CD14-positive monocyte (primary cell): Measurements from ENCODE around the gene ILDR1. TPM values are rescaled to one million over a fixed set of nuclear protein-coding genes. Genes with fewer than 3 reads are reported as not detected.

ENCODE experiments used
- DNase-seq, 3 donors: peaks; one replicate each; pipeline ENCODE4 v3.0.0-alpha.2; 2011 to 2022
- H2AFZ ChIP-seq: 2 replicates; pipeline ENCODE4 v1.6.0; 2012; ENCODE audit warnings: mild to moderate bottlenecking, low read depth, low read length, inconsistent platforms; ENCODE audit not compliant: insufficient read depth, poor library complexity, severe bottlenecking
- H3K27ac ChIP-seq, 2 donors: 1 replicate in 1 of 2; 2 replicates in 1 of 2; pipeline ENCODE4 v1.5.1; 2012 to 2013; ENCODE audit warnings: low read length in 2 of 2, control low read depth in 1 of 2, inconsistent platforms in 1 of 2, low read depth in 1 of 2, mild to moderate bottlenecking in 1 of 2
- H3K27me3 ChIP-seq, 2 donors: one replicate each; pipeline versions ENCODE4 v1.6.0 to v1.6.1; 2011 to 2013; ENCODE audit warnings: low read length in 2 of 2; ENCODE audit not compliant: control insufficient read depth in 2 of 2, insufficient read depth in 2 of 2
- H3K36me3 ChIP-seq, 2 donors: replicated peaks in 1 of 2; 1 replicate in 1 of 2; 2 replicates in 1 of 2; pipeline versions ENCODE4 v1.5.1 to v1.6.1; 2012 to 2013; ENCODE audit warnings: low read length in 2 of 2, control low read depth in 1 of 2, inconsistent platforms in 1 of 2, mild to moderate bottlenecking in 1 of 2; ENCODE audit not compliant: insufficient read depth in 2 of 2, control insufficient read depth in 1 of 2
- H3K4me1 ChIP-seq, 2 donors: 1 replicate in 1 of 2; 2 replicates in 1 of 2; pipeline versions ENCODE4 v1.5.1 to v1.6.1; 2012 to 2013; ENCODE audit warnings: low read length in 2 of 2, control low read depth in 1 of 2, inconsistent platforms in 1 of 2, mild to moderate bottlenecking in 1 of 2, moderate library complexity in 1 of 2; ENCODE audit not compliant: insufficient read depth in 2 of 2, control insufficient read depth in 1 of 2
- H3K4me2 ChIP-seq: replicated peaks from 2 replicates; pipeline ENCODE3; 2012; ENCODE audit warnings: low read length, moderate library complexity, mild to moderate bottlenecking; ENCODE audit not compliant: poor library complexity, severe bottlenecking; ENCODE audit errors: extremely low read depth
- H3K4me3 ChIP-seq, 3 experiments: fragments of 200-600 bp in 1 of 3; sonication (generic) in 1 of 3; replicated peaks in 1 of 3; 1 replicate in 2 of 3; 2 replicates in 1 of 3; pipeline ENCODE4 v1.5.1; 2011 to 2013; ENCODE audit warnings: low read length in 3 of 3, mild to moderate bottlenecking in 3 of 3, control low read depth in 2 of 3, low read depth in 2 of 3, inconsistent platforms in 1 of 3, moderate library complexity in 1 of 3
- H3K79me2 ChIP-seq: 2 replicates; pipeline ENCODE4 v1.6.0; 2012; ENCODE audit warnings: mild to moderate bottlenecking, control low read depth, inconsistent platforms, low read length, moderate library complexity; ENCODE audit not compliant: insufficient read depth
- H3K9ac ChIP-seq: 2 replicates; pipeline ENCODE4 v1.6.0; 2017; ENCODE audit warnings: low read length, mild to moderate bottlenecking; ENCODE audit not compliant: insufficient read depth, poor library complexity, severe bottlenecking
- H3K9me3 ChIP-seq, 2 donors: replicated peaks in 1 of 2; 1 replicate in 1 of 2; 2 replicates in 1 of 2; pipeline versions ENCODE4 v1.5.1 to v1.6.1; 2012 to 2013; ENCODE audit warnings: low read length in 2 of 2, control low read depth in 1 of 2; ENCODE audit not compliant: control insufficient read depth in 1 of 2, insufficient read depth in 1 of 2
- H4K20me1 ChIP-seq: 2 replicates; pipeline ENCODE4 v1.6.0; 2012; ENCODE audit warnings: mild to moderate bottlenecking, low read length, control low read depth, moderate library complexity; ENCODE audit not compliant: insufficient read depth
- H3K27ac Mint-ChIP-seq, 7 donors: one replicate each; pipeline ENCODE4 v1.8.0; 2020; ENCODE audit warnings: mild to moderate bottlenecking in 7 of 7, mixed read lengths in 7 of 7, moderate library complexity in 6 of 7, inconsistent platforms in 2 of 7
- H3K27me3 Mint-ChIP-seq, 3 donors: one replicate each; pipeline ENCODE4 v1.8.0; 2021 to 2022; ENCODE audit warnings: low read depth in 3 of 3, mild to moderate bottlenecking in 3 of 3, mixed read lengths in 3 of 3, moderate library complexity in 3 of 3, inconsistent platforms in 1 of 3
- H3K36me3 Mint-ChIP-seq, 2 donors: one replicate each; pipeline ENCODE4 v1.8.0; 2020; ENCODE audit warnings: mixed read lengths in 2 of 2, inconsistent platforms in 1 of 2, mild to moderate bottlenecking in 1 of 2
- H3K4me1 Mint-ChIP-seq: one replicate; pipeline ENCODE4 v1.8.0; 2020; ENCODE audit warnings: mild to moderate bottlenecking, mixed read lengths
- H3K4me3 Mint-ChIP-seq, 2 donors: one replicate each; pipeline ENCODE4 v1.8.0; 2020; ENCODE audit warnings: mild to moderate bottlenecking in 2 of 2, mixed read lengths in 2 of 2, moderate library complexity in 1 of 2
- H3K9me3 Mint-ChIP-seq, 7 donors: one replicate each; pipeline ENCODE4 v1.8.0; 2020 to 2022; ENCODE audit warnings: mixed read lengths in 7 of 7, mild to moderate bottlenecking in 6 of 7, moderate library complexity in 6 of 7, inconsistent platforms in 2 of 7
- CTCF ChIP-seq: fragments of 200-600 bp; IDR thresholded peaks from one replicate; pipeline ENCODE4 v1.8.0; 2022; ENCODE audit warnings: antibody characterized with exemption, mild to moderate bottlenecking
- WGBS: methylation state at CpG from one replicate; pipeline ENCODE4 v1.1.5; 2013; ENCODE audit warnings: missing lambda C conversion rate; ENCODE audit not compliant: insufficient coverage; 5-methylcytosine and 5-hydroxymethylcytosine counted together
- intact Hi-C, 2 donors: fragments of 100-400 bp; cut with micrococcal nuclease; formaldehyde crosslinking; loops; one replicate each; pipeline versions ENCODE4 v1.15.0 to v1.15.1; 2023
- polyA plus RNA-seq, 3 donors: library from polyadenylated mRNA; depleted of rRNA in 1 of 3; unstranded in 2 of 3; stranded (reverse) in 1 of 3; fragments of 300-500 nt in 2 of 3; fragments of >200 nt in 1 of 3; fragmentation: Illumina TruSeq in 2 of 3; gene quantifications; 1 replicate in 2 of 3; 2 replicates in 1 of 3; pipeline ENCODE4 v1.2.3, GENCODE V29; 2012 to 2021

Gene ILDR1
- polyA plus RNA-seq, 3 donors, result 0.12 to 0.28 (median 0.20) TPM

GRCh38 chr3:121951291-121951919 is 70.6 kb downstream of the ILDR1 start:
- Histone ChIP-seq H3K9me3 (peaks cover 14 to 20% of the 10 kb centered on the region in 2 donors), H3K79me2 (no peaks in the 10 kb centered on the region), H3K27ac (no peak overlapping the region), H3K36me3 (peaks cover 14 to 45% of the 10 kb centered on the region in 2 donors), H3K9ac (no peak overlapping the region), H3K27me3 (no peaks in the 10 kb centered on the region), H4K20me1 (no peaks in the 10 kb centered on the region), H2AFZ (no peak overlapping the region), H3K4me2 (no peak overlapping the region), H3K4me1 (peaks cover 3 to 4% of the 10 kb centered on the region in 2 donors), H3K4me3 (no peak overlapping the region)
- Mint-ChIP-seq H3K36me3 (peaks cover 26 to 49% of the 10 kb centered on the region in 2 donors), H3K4me1 (peaks cover 4% of the 10 kb centered on the region), H3K9me3 (peaks cover 17 to 29% (median 20%) of the 10 kb centered on the region in 7 donors), H3K27ac (no peak overlapping the region), H3K4me3 (no peak overlapping the region), H3K27me3 (peaks cover 0 to 2% (median 1%) of the 10 kb centered on the region in 3 donors)
- intact Hi-C loops, result no loop called here
- no peak for TF ChIP-seq CTCF
- DNase-seq, result no peak
- no CpG with 5 or more reads among the region's 1 CpG for WGBS

GRCh38 chr3:121948641-121949040 is 73.4 kb downstream of the ILDR1 start:
- H3K4me3 ChIP-seq, result no peak overlapping the region
- Mint-ChIP-seq H3K27me3 (peaks cover 0 to 2% (median 0%) of the 10 kb centered on the region in 3 donors), H3K9me3 (peaks cover 10 to 22% (median 13%) of the 10 kb centered on the region in 7 donors), H3K4me1 (no peaks in the 10 kb centered on the region), H3K36me3 (peaks cover 20 to 37% of the 10 kb centered on the region in 2 donors), H3K4me3 (no peak overlapping the region), H3K27ac (no peak overlapping the region)
- H3K27ac ChIP-seq, result no peak overlapping the region
- H3K4me2 ChIP-seq, result no peak overlapping the region
- H3K9me3 ChIP-seq, result peaks cover 6 to 20% of the 10 kb centered on the region in 2 donors
- WGBS, result no CpG with 5 or more reads among the region's 1 CpG
- no peaks in the 10 kb centered on the region for H3K79me2 ChIP-seq
- no peak overlapping the region for H2AFZ ChIP-seq
- no peaks in the 10 kb centered on the region for H4K20me1 ChIP-seq
- H3K27me3 ChIP-seq, result no peaks in the 10 kb centered on the region
- intact Hi-C loops, result no loop called here
- no peaks in the 10 kb centered on the region for H3K4me1 ChIP-seq
- peaks cover 14 to 71% of the 10 kb centered on the region in 2 donors for H3K36me3 ChIP-seq
- no peak for DNase-seq
- no peak for TF ChIP-seq CTCF
- H3K9ac ChIP-seq, result no peak overlapping the region
